ENCODE data around the gene CARMIL1.

Gene CARMIL1

DNA sequence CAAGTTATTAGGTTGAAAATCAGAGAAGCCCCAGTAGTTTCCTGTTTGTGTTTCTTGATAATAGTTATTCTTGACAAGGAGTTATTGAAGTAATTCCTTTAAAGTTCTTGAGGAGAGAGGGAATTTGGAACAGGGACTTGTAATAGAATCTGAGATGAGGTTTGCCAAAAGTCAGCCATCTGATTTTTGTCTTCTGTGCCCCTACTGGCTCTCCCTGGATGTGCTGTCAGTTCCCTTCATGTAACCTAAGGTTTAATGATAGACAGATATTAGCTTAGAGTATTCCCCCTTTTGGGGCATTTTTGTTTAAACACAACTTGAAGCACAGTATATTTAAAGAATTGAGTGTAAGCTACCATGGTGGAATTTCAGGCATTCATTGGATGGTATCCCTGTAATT is 71.4 kb downstream of the CARMIL1 start:
- H3K9me3 ChIP-seq (ENCODE audit: control insufficient read depth, low read length) = no peaks in the 10 kb centered on the region
- no peak overlapping the region for H3K4me3 ChIP-seq (ENCODE audit: low read depth, low read length)
- no peak overlapping the region for H3K27ac ChIP-seq
- H3K79me2 ChIP-seq = no peaks in the 10 kb centered on the region
- no peaks in the 10 kb centered on the region for H3K27me3 ChIP-seq (ENCODE audit: control insufficient read depth, insufficient read depth, low read length)
- H3K4me2 ChIP-seq (ENCODE audit: low read length) = no peak overlapping the region
- H3K4me1 ChIP-seq = peaks cover 3% of the 10 kb centered on the region
- H2AFZ ChIP-seq = no peak overlapping the region
- no peak overlapping the region for H3K9ac ChIP-seq
- TF ChIP-seq, protein P1, sequence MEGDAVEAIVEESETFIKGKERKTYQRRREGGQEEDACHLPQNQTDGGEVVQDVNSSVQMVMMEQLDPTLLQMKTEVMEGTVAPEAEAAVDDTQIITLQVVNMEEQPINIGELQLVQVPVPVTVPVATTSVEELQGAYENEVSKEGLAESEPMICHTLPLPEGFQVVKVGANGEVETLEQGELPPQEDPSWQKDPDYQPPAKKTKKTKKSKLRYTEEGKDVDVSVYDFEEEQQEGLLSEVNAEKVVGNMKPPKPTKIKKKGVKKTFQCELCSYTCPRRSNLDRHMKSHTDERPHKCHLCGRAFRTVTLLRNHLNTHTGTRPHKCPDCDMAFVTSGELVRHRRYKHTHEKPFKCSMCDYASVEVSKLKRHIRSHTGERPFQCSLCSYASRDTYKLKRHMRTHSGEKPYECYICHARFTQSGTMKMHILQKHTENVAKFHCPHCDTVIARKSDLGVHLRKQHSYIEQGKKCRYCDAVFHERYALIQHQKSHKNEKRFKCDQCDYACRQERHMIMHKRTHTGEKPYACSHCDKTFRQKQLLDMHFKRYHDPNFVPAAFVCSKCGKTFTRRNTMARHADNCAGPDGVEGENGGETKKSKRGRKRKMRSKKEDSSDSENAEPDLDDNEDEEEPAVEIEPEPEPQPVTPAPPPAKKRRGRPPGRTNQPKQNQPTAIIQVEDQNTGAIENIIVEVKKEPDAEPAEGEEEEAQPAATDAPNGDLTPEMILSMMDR (IDR thresholded peaks at IDR 0.05) = no peak
- no peaks in the 10 kb centered on the region for H3K36me3 ChIP-seq (ENCODE audit: control insufficient read depth, insufficient read depth, low read length)

DNA sequence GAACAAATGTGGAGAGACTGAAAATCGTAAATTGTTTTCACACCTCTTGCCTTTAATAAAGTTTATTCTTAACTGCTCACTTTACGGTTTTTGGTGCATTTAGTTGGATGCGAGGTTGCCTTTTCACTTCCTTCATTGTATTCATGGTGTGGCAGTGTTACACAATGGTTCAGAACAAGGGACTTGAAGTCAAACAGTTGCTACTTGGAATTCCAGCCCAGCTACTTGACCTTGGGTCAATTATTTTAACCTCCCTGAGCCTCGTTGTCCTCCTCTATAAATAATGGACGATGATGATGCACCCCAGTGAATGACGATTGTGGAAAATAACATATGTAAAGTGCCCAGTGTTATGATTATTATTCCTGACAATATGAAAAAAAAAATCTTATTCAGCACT is 72.3 kb downstream of the CARMIL1 start:
- Histone ChIP-seq H3K9me3 (ENCODE audit: control insufficient read depth, low read length) (no peaks in the 10 kb centered on the region), H3K27me3 (ENCODE audit: control insufficient read depth, insufficient read depth, low read length) (no peaks in the 10 kb centered on the region), H3K9ac (no peak overlapping the region), H3K4me2 (ENCODE audit: low read length) (no peak overlapping the region), H3K79me2 (no peaks in the 10 kb centered on the region), H3K27ac (no peak overlapping the region), H3K4me3 (ENCODE audit: low read depth, low read length) (no peak overlapping the region), H3K4me1 (peaks cover 3% of the 10 kb centered on the region), H3K36me3 (ENCODE audit: control insufficient read depth, insufficient read depth, low read length) (no peaks in the 10 kb centered on the region), H2AFZ (no peak overlapping the region)
- TF ChIP-seq, protein P1 (IDR thresholded peaks at IDR 0.05) = no peak

DNA sequence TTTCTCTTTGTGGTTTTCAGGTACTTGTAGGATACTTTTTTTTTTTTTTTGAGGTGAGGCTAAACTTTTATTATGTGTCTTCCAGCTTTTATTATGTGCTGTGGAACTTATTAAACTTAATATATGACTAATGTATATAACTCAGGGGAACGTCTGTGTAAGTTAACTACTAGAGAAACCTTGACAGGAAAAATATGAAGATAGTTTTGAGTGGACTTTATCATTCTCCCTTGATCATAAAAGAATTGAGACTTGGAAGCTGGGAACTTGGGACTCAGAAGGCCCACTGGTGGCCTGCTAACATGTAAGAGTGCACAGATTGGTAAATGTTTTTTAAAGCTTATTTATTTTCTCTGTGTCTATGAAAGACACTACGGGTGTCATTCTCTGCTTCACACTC is 73.1 kb downstream of the CARMIL1 start:
- H3K9ac ChIP-seq = no peak overlapping the region
- no peak overlapping the region for H3K4me2 ChIP-seq (ENCODE audit: low read length)
- H3K27me3 ChIP-seq (ENCODE audit: control insufficient read depth, insufficient read depth, low read length) = no peaks in the 10 kb centered on the region
- H3K27ac ChIP-seq = no peak overlapping the region
- no peak overlapping the region for H3K4me3 ChIP-seq (ENCODE audit: low read depth, low read length)
- TF ChIP-seq, protein P1 (IDR thresholded peaks at IDR 0.05) = no peak
- no peaks in the 10 kb centered on the region for H3K9me3 ChIP-seq (ENCODE audit: control insufficient read depth, low read length)
- H3K36me3 ChIP-seq (ENCODE audit: control insufficient read depth, insufficient read depth, low read length) = no peaks in the 10 kb centered on the region
- no peak overlapping the region for H2AFZ ChIP-seq
- H3K79me2 ChIP-seq = no peaks in the 10 kb centered on the region
- peaks cover 3% of the 10 kb centered on the region for H3K4me1 ChIP-seq

DNA sequence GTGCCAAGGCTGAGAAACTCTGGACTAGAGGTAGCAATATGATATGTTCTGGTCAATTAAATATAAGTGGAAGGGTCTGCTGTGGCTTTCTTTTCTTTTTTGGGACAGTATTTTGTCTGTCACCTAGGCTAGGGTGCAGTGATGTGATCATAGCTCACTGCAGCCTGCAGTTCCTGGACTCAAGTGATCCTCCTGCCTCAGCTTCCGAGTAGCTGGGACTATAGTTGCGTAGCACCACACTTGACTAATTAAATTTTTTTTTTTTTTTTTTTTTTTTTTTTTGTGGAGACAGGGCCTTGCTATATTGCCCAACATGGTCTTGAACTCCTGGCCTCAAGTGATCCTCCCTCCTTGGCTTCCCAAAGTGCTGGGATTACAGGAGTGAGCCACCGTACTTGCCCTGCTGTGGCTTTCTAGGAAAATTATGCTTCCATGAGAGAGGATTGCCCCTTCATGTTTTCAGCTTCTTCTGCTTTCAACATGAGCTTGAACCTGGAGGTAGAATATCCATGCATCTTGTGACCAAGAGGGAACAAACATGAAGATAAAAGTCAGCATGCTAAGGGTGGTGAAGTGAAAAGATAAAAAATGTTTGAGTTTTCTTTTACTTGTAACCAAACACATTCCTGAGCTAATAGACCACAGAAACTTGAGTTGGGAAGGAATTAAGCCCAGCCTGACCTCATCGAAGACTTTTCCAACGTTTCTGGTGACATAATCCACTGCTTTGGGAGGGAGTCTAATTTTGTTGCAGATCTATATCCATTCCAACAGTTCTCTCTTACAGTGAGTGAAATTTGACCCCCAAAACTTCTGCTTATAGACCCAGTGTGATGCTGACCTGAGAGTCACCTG is 75.1 kb downstream of the CARMIL1 start:
- Histone ChIP-seq H3K4me2 (ENCODE audit: low read length) (no peak overlapping the region), H3K27me3 (ENCODE audit: control insufficient read depth, insufficient read depth, low read length) (no peaks in the 10 kb centered on the region), H3K36me3 (ENCODE audit: control insufficient read depth, insufficient read depth, low read length) (no peaks in the 10 kb centered on the region), H3K79me2 (no peaks in the 10 kb centered on the region), H3K4me1 (peaks cover 9% of the 10 kb centered on the region), H3K9ac (no peak overlapping the region), H2AFZ (no peak overlapping the region), H3K27ac (no peak overlapping the region), H3K9me3 (ENCODE audit: control insufficient read depth, low read length) (no peaks in the 10 kb centered on the region), H3K4me3 (ENCODE audit: low read depth, low read length) (no peak overlapping the region)
- TF ChIP-seq, protein P1 (IDR thresholded peaks at IDR 0.05) = no peak
